Mesenteric fat pad (tissue), 1 donor: ENCODE data around the gene ITGB7. TPM values are rescaled to one million over a fixed set of nuclear protein-coding genes. Genes with fewer than 3 reads are reported as not detected.

Experiments used
- DNase-seq: peaks from one replicate; pipeline ENCODE4 v3.0.0-alpha.2; 2020; ENCODE audit warnings: low spot score
- total RNA-seq: library from RNA; stranded (reverse); fragmentation: NEBNext Ultra II Directional; extraction: Animal tissue kit (Norgen Biotek cat#: 25700); gene quantifications from one replicate; pipeline ENCODE4 v1.2.1, GENCODE V29; 2021
- donor health status: DM: yes; HTN: yes; CAD: no.

ITGB7 gene
- total RNA-seq, 1 donor from 2014 or later: 2.3 TPM

GRCh38 chr12:53231671-53231920, 24.5 kb upstream of the ITGB7 start:
- no peak for DNase-seq

- DNase-seq: no peak
These were observed 23.2 kb upstream of the ITGB7 start for GRCh38 chr12:53230108-53230845.

GRCh38 chr12:53229454-53229853, 22.4 kb upstream of the ITGB7 start:
- DNase-seq: no peak

- no peak for DNase-seq
These were observed 20.8 kb upstream of the ITGB7 start for GRCh38 chr12:53227836-53228235.

- DNase-seq: no peak
These were observed 20.3 kb upstream of the ITGB7 start for GRCh38 chr12:53227341-53227740.

- no peak for DNase-seq
These were observed 19.8 kb upstream of the ITGB7 start for GRCh38 chr12:53226815-53227214.

- DNase-seq: no peak
These were observed 18.8 kb upstream of the ITGB7 start for GRCh38 chr12:53225635-53226424.

GRCh38 chr12:53224897-53225634, 18.0 kb upstream of the ITGB7 start:
- no peak for DNase-seq

- no peak for DNase-seq
These were observed 17.2 kb upstream of the ITGB7 start for GRCh38 chr12:53224061-53224896.

- DNase-seq: no peak
These were observed 16.5 kb upstream of the ITGB7 start for GRCh38 chr12:53223389-53224060.

- no peak for DNase-seq
These were observed 15.8 kb upstream of the ITGB7 start for GRCh38 chr12:53222806-53223261.

GRCh38 chr12:53222170-53222721, 15.2 kb upstream of the ITGB7 start:
- DNase-seq: no peak

GRCh38 chr12:53221203-53222080, 14.4 kb upstream of the ITGB7 start:
- DNase-seq: peak; percentile 93

GRCh38 chr12:53220694-53221202, 13.7 kb upstream of the ITGB7 start:
- DNase-seq: peak; percentile 95

- no peak for DNase-seq
These were observed 13.1 kb upstream of the ITGB7 start for GRCh38 chr12:53219956-53220693.

- no peak for DNase-seq
These were observed 12.4 kb upstream of the ITGB7 start for GRCh38 chr12:53219292-53219955.

GRCh38 chr12:53218551-53219291, 11.7 kb upstream of the ITGB7 start:
- no peak for DNase-seq
